Hindlimb muscle (tissue), 1 donor: Measurements from ENCODE around the gene NUBPL. TPM values are rescaled to one million over a fixed set of nuclear protein-coding genes. Genes with fewer than 3 reads are reported as not detected.
"Not testable (repeated sequence)": the region's sequence is repeated elsewhere in the genome, so short reads cannot be mapped to it uniquely, and the experiment has no call there.

Source experiments
- DNase-seq: peaks from one replicate; pipeline ENCODE4 v3.0.0-alpha.2; 2013
- polyA plus RNA-seq: library from polyadenylated mRNA; unstranded; fragments of 120-200 nt; gene quantifications from one replicate; pipeline ENCODE4 v1.2.1, GENCODE V29; 2013; ENCODE audit not compliant: insufficient read length

Gene NUBPL
- polyA plus RNA-seq, 1 donor, result 8.8 TPM

- DNase-seq, result no peak
Measured at GRCh38 chr14:31884238-31884637, 323.0 kb downstream of the NUBPL start.

DNA sequence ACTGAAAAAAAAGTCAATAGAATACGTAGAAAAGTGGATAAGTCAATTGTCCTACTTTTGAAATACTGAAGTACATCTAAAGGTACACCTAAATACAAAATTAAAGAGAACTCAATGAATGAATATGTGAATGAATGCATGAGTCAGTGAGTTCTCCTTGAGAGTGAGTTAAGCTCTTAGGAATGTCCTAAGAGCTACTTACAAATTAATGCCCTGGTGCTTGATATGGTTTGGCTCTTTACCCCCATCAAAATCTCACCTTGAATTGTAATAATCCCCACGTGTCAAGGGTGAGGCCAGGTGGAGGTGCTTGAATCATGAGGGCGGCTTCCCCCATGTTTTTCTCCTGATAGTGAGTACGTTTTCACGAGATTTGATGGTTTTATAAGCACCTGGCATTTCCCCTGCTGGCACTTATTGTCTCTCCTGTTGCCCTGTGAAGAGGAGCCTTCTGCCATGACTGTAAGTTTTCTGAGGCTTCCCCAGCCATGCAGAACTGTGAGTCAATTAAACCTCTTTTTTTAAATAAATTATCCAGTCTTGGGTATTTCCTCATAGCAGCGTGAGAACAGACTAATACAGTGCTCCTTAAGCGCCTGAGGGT lies 323.7 kb downstream of the NUBPL start:
- no peak for DNase-seq

GRCh38 chr14:31886156-31886835 lies 325.1 kb downstream of the NUBPL start:
- no peak for DNase-seq

DNA sequence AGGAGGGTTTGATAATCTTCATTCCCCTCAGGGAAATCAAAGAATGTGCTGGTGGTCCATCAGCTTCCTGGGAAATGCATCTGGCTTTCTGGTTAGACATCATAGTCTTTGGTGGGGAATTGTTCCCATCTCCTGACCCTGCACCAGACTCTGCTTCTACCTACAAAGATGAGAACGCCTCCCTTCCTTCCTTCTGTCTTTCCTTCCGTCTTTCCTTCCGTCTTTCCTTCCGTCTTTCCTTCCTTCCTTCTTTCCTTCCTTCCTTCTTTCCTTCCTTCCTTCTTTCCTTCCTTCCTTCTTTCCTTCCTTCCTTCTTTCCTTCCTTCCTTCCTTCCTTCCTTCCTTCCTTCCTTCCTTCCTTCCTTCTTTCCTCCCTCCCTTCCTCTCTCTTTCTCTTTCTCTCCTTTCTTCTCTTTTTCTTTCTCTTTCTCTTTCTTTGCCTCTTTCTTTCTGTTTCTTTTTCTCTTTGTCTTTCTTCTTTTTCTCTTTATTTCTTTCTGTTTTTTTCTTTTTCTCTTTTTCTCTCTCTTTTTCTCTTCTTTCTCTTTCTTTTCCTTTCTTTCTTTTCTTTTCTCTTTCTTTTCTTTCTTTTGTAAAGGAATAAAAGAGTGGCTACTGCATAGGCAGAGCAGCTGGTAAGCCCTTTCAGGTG lies 326.9 kb downstream of the NUBPL start:
- no peak for DNase-seq

DNA sequence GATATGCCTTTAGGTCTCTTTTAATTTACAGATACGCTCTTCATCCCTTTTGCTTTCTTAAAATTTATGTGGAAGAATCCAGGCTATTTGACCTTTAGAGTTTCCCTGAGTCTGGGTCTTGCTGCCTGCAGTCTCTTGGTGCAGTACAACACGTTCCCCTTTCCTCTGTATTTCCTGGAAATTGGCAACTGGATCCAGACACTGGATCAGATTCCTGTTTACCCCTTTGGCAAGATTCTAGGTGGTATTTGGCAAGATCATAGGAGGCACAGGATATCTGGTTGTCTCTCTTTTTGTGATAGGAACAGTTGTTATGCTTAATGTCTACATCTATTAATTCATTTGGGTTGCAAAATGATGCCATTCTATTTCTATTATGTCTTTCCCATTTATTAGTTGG lies 328.1 kb downstream of the NUBPL start:
- no peak for DNase-seq

GRCh38 chr14:31890202-31890601 lies 329.0 kb downstream of the NUBPL start:
- DNase-seq, result not testable (repeated sequence)

- DNase-seq, result no peak
Measured at GRCh38 chr14:31893221-31893757, 332.1 kb downstream of the NUBPL start.

- no peak for DNase-seq
Measured at GRCh38 chr14:31894351-31894750, 333.1 kb downstream of the NUBPL start.

DNA sequence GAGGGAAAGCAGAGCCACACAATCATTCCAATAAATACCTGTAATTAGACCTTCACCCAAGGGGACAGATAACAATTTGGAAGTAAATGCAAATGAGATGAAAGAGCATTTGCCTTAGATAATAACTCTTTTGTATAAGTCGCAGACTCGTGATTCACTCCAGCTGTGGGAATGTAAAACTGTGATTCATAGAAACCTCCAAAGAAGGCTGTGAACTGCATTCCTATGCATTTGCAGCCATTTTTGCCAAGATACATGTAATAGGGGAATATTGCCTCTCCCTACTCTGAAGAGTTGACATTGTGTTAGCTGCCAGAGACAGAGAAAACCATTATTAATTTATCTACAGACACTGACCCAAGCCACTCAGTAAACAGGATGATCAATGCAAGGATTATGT lies 334.0 kb downstream of the NUBPL start:
- DNase-seq, result no peak

DNA sequence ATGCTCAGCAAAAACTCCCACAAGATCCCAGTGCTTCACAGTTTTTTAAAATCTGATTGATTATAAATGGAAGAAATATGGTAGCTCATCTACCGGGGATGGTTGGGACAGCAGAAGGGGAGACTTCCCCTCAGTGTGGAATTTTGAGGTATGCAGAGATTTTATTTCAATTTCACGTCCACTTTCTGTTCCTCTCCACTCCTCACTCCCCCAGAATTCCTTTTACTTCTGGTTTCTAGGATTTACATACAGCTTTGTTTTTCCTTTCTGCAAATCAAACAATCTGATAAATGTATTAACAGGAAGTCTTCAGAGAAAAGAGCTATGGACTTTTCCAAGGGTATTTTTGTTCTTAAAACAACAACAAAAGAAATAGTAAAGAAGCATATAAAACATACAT lies 334.4 kb downstream of the NUBPL start:
- no peak for DNase-seq

GRCh38 chr14:31897581-31898186 lies 336.5 kb downstream of the NUBPL start:
- no peak for DNase-seq

- no peak for DNase-seq
Measured at GRCh38 chr14:31898838-31899528, 337.8 kb downstream of the NUBPL start.

DNA sequence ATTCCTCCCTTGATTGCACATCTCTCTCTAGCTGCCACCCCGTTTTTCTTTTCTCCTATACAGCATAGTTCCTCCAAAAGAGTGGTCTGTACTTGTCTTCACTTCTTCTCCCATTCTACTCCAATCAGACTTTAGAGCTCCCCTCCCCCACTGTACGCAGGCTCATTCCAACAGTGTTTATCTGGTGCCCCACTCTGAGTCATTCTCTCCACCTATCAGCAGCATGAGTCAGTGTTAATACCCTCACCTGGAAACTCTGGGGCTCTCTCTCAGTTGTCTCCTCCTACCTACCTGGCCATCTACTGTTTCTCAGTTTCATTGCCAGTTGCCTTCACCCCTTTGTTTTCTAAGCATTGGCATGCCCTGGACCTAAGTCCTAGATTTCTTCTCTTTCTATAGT lies 340.8 kb downstream of the NUBPL start:
- no peak for DNase-seq

DNA sequence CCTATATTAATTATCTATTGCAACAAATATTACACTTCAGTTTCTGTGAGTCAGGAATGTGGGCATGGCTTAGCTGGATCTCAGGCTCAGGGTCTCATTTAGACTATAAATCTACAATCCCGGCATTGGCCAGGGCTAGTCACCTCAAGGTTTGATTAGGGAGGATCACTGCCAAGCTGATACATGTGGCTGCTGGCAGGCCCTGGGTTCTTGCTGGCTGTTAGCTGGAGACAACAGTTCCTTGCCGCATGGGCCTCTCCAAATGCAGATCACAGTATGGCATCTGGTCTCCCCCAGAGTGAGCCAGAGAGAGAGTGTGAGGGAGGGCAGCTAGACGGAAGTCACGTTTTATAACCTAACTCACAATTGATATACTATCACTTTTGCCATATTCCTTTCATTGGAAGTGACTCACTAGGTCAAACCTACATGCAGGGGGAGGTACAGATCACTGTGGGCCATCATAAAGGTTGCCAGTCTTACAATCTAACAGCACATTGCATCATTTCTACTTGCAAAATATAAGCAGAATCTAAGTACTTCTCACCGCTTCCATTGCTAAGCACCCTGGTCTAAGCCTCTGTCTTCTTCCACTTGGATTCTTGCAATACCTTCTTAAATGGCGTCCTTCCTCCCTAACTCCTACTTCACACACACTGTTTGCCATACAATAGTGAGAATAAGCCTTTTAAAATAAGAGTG lies 341.9 kb downstream of the NUBPL start:
- no peak for DNase-seq

DNA sequence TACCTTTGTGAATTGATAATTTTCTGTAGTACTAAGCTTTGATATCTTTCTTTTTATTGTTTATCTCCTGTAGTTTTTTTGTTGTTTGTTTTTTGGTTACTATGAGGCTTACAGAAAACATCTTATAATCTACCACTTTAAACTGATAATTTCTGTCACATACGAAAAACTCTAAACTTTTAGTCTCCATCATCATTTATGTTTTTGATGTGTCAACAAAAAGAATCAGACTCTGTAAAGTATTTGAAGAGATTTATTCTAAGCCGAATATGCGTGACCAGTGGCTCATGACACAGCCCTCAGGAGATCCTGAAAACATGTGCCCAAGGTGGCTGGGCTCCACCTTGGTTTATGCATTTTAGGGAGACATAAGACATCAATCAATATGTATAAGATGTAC lies 348.8 kb downstream of the NUBPL start:
- DNase-seq, result no peak

Other genes starting within 250 kb of the NUBPL start
- 16.0 TPM for gene HEATR5A, start 140.9 kb upstream of the NUBPL start, polyA plus RNA-seq
- 12.9 TPM for gene DTD2, start 103.9 kb upstream of the NUBPL start, polyA plus RNA-seq
- gene GPR33, start 73.4 kb upstream of the NUBPL start, polyA plus RNA-seq, result not detected